Coronary artery (tissue), 2 donors: ENCODE data around the gene ELMO3.
A peak's percentile ranks its signal among the peaks of the same experiment; 100 is the strongest.

ENCODE experiments used
- DNase-seq: peaks from one replicate; pipeline ENCODE4 v3.0.0-alpha.2; 2017; ENCODE audit warnings: low spot score
- H3K27ac ChIP-seq, 2 donors: fragments of 200-600 bp; sonication (generic); one replicate each; pipeline ENCODE4 v1.5.1; 2016 to 2019
- H3K4me3 ChIP-seq: fragments of 200-600 bp; sonication (generic); 2 replicates; pipeline ENCODE4 v1.5.1; 2016; ENCODE audit warnings: mild to moderate bottlenecking, moderate library complexity
- TF ChIP-seq, protein P1 (sequence below): fragments of 200-600 bp; sonication (generic); IDR thresholded peaks from one replicate; pipeline ENCODE4 v1.5.1; 2019; ENCODE audit warnings: antibody characterized with exemption

ELMO3 gene

DNA sequence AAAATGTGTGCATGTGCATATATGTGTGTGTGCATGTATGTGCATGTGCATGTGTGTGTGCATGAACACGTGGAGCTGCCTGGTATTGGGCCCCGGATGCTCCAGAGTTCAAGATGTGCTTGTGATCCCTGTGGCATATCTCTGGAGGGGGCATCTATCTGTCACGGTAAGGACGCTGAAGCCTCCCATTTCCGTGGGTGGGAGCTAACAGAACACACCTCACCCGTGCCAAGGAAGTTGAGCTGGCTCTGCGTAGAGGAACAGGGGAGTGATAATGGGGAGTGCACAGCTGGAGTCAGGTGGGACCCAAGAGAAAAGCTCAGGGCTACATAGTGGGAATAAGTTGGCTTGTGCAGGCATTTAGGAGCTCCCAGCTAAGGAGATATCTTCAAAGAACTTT lies 12.7 kb downstream of the ELMO3 start:
- TF ChIP-seq, protein P1, sequence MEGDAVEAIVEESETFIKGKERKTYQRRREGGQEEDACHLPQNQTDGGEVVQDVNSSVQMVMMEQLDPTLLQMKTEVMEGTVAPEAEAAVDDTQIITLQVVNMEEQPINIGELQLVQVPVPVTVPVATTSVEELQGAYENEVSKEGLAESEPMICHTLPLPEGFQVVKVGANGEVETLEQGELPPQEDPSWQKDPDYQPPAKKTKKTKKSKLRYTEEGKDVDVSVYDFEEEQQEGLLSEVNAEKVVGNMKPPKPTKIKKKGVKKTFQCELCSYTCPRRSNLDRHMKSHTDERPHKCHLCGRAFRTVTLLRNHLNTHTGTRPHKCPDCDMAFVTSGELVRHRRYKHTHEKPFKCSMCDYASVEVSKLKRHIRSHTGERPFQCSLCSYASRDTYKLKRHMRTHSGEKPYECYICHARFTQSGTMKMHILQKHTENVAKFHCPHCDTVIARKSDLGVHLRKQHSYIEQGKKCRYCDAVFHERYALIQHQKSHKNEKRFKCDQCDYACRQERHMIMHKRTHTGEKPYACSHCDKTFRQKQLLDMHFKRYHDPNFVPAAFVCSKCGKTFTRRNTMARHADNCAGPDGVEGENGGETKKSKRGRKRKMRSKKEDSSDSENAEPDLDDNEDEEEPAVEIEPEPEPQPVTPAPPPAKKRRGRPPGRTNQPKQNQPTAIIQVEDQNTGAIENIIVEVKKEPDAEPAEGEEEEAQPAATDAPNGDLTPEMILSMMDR: no peak
- no peak overlapping the region for H3K27ac ChIP-seq
- no peak overlapping the region for H3K4me3 ChIP-seq
- DNase-seq: no peak

GRCh38 chr16:67212766-67213165 lies 13.8 kb downstream of the ELMO3 start:
- TF ChIP-seq, protein P1: no peak
- no peak for DNase-seq
- no peak overlapping the region for H3K27ac ChIP-seq
- H3K4me3 ChIP-seq: no peak overlapping the region

- no peak overlapping the region for H3K4me3 ChIP-seq
- TF ChIP-seq, protein P1: no peak
- no peak overlapping the region for H3K27ac ChIP-seq
- DNase-seq: no peak
These were observed 14.5 kb downstream of the ELMO3 start for GRCh38 chr16:67213197-67214019.

DNA sequence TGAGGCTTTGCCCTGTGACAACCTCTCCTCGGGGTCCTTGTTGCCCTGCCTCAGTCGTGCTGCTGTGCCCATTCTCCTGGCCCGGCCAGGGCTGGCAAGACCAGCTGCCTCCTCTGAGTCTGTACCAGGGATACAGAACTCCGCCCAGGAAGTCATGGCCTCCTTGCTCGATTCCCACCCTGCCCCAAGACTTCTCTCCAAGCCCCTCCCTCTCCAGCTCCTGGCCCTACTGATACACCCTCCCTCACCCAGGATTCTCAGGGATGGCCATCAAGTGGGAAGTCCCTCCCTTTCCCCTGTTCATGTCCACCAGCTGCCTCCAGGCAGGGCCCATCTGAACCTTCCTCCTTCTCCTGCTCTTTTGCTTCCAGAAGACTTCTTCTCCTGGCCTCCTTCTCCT lies 16.8 kb downstream of the ELMO3 start:
- no peak for DNase-seq
- TF ChIP-seq, protein P1: no peak
- Histone ChIP-seq H3K4me3 (no peak overlapping the region), H3K27ac (peak overlapping the region in 1 of 2 donors; percentile 69)

GRCh38 chr16:67216612-67217490 lies 17.9 kb downstream of the ELMO3 start:
- no peak for DNase-seq
- peak overlapping the region in 1 of 2 donors; percentile 69 for H3K27ac ChIP-seq

DNA sequence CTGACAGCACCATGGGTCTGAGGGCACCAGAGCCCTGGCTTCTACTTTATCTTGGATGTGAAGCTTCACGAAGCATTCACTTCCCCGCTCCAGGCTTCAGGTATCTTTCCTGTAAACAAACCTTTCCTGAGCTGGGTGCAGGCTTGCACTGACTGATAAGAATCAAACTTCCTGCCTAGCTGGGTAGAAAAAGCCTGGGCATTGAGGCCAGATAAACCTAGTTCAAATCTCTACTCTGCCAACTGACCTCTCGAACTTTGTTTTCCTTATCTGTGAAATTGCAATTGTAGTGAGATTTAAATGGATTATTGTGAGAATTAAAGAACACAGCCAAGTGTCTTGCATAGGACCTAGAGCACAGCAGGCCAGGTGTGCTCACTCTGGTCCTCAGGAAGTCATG lies 25.1 kb downstream of the ELMO3 start:
- H3K4me3 ChIP-seq: no peak overlapping the region
- TF ChIP-seq, protein P1: no peak
- H3K27ac ChIP-seq: no peak overlapping the region
- DNase-seq: no peak

More at GRCh38 chr16:67216612-67217490, 17.9 kb downstream of the ELMO3 start:
- TF ChIP-seq, protein P1: no peak
- H3K4me3 ChIP-seq: no peak overlapping the region
